NCI-H2196 treated with DMSO at 0.1 percent for 48 hours (cell line): ENCODE results near the gene TBL3.

Experiments used
- DNase-seq: peaks from one replicate; lab custom pipeline; 2025; ENCODE audit not compliant: unreplicated experiment; lab: John Stamatoyannopoulos, UW

TBL3 gene

GRCh38 chr16:2013527-2013926 lies 41.7 kb downstream of the TBL3 start:
- no peak for DNase-seq

DNA sequence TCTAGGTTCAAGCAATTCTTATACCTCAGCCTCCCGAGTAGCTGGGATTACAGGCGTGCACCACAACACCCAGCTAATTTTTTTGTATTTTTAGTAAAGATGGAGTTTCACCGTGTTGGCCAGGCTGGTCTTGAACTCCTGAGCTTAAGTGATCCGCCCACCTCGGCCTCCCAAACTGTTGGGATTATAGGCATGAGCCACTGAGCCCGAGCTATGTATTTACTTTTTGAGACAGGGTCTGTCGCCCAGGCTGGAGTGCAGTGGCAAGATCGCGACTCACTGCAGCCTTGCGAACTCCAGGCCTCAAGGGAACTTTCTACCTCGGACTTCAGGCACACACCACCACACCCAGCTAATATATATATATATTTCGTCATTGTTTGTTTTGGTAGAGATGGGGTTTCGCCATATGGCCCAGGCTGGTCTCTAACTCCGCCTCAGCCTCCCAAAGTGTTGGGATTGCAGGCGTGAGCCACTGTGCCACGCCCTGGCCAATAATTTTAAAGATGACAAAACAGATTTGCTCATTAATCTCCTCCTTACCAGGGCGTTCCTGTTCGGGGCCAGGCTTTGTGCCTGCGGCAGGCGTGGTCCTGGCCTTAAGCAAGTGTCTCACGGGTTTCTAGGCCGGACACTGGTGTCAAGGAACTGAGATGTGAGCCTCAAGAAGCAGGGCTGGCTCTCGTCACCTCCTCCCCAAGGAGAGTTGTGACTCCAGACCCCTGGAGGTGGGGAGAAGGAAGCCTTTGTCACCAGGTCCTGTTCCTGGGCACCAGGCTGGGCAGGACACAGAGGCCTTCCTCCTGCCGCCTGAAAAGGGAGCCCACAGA lies 43.5 kb downstream of the TBL3 start:
- DNase-seq, result no peak

- no peak for DNase-seq
Observed at GRCh38 chr16:2015947-2016208, 44.0 kb downstream of the TBL3 start.

DNA sequence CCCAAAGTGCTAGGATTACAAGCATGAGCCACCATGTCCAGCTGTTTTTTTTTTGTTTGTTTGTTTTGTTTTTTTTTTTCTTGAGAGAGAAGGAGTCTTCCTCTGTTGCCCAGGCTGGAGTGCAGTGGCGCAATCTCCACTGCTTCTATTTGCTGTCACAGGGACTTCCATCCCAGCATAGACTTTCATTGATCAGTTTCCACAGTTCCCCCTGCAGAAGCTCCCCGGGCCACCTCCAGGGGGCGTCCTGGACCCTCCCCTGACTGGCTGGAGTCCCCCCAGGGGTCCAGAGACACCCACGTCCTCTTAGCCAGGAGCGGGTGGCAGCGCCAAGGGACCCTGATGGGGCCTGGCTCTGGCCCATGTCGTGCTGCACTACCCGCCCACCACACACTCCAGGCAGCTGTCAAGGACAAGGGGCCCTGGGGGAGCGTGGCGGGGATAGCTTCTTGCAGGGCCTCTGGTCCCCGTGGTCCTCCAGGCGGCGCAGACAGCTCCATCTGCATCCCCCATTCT lies 44.6 kb downstream of the TBL3 start:
- DNase-seq, result no peak

- DNase-seq, result no peak
Observed at GRCh38 chr16:2019518-2019920, 47.7 kb downstream of the TBL3 start, which contains the start of gene NPW. Gene NPW (plus strand): TSS chr16:2019785.

DNA sequence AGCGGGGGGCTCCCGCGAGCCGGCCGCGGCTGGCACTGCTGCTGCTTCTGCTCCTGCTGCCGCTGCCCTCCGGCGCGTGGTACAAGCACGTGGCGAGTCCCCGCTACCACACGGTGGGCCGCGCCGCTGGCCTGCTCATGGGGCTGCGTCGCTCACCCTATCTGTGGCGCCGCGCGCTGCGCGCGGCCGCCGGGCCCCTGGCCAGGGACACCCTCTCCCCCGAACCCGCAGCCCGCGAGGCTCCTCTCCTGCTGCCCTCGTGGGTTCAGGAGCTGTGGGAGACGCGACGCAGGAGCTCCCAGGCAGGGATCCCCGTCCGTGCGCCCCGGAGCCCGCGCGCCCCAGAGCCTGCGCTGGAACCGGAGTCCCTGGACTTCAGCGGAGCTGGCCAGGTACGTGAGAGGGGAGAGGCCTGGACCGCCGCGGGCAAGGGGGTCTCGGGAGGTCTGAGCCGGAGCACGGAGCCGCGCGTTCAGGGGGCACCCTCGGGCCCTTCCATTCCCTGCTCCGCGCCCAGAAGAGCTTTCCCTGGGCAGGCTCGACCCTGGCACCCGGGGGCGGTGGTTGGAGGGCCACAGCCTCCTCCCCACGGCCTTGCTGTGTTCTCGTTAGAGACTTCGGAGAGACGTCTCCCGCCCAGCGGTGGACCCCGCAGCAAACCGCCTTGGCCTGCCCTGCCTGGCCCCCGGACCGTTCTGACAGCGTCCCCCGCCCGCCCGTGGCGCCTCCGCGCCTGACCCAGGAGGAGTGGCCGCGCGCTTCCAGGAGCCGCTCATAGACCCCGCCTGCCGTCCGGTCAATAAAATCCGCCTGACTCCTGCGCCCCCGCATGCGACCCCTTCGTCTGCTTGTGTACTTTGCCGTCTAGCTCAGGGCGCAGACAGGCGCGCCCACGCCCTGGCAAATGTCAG lies 48.3 kb downstream of the TBL3 start:
- DNase-seq, result no peak

DNA sequence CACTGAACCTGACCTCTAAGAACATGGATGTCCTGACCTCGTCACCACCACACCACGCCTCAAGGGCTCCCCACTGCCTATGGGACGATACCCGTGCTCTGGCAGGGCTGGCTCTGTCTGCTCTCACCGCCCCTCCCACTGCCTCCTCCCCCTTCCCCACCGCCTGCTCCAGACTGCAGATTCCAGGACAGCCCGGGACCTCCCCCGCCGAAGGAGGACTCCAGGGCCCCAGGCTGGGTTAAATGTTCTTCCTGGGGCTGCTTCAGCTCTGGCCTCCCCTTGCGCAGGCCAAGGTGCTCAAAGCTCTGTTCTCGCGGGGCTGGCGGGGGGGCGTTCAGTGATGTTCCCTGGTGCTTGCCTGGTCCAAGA lies 50.9 kb downstream of the TBL3 start:
- DNase-seq, result no peak

- peak; percentile 66 for DNase-seq
Observed at GRCh38 chr16:2023092-2024031, 51.5 kb downstream of the TBL3 start.

DNA sequence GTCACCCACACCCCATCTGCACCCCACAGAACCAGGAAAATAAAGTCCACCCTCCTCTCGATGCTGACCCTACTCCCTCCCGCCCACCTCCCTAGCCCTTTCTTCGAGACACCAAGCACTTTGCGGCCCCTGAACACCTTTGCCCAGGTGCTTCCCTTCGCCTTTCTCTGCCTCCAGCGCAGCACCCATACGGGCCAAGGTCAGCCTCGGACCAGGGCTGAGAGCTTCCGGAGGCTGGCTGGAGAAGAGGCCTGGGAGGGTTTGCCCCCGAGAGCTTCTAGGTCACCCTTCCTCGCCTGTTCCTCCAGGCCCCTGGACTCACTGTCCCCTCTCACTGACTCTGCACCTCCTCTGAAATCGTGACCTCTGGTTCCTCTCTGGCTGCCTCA lies 52.2 kb downstream of the TBL3 start:
- no peak for DNase-seq

- DNase-seq, result no peak
Observed at GRCh38 chr16:2025251-2025650, 53.4 kb downstream of the TBL3 start.

DNA sequence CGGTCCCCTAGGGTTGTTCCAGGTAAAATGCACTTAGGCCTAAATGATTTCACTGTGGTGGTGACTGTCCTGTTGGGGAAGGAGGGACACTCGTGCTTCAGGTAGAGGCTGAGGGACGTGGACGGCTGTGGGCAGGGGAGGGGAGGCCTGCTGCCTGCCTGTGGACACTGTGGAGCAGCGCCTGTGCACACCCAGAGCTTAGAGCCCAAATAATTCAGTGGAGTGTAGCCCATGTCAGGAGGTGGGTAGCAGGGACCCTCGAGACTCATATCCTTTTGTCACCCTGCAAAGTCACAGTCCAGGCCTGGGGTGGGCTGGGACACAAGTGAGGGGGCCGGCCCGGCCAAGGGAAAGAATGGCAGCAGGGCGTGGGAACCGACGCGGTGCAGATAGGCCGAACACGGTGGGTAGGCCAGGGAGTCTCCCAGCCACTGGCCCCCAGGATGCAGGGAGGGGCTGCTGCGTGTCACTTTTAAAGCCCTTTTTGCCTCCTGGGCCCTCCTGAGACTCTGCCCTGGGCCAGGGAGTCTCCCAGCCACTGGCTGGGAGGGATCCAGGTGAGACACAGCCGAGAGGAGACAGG lies 54.1 kb downstream of the TBL3 start:
- no peak for DNase-seq

DNA sequence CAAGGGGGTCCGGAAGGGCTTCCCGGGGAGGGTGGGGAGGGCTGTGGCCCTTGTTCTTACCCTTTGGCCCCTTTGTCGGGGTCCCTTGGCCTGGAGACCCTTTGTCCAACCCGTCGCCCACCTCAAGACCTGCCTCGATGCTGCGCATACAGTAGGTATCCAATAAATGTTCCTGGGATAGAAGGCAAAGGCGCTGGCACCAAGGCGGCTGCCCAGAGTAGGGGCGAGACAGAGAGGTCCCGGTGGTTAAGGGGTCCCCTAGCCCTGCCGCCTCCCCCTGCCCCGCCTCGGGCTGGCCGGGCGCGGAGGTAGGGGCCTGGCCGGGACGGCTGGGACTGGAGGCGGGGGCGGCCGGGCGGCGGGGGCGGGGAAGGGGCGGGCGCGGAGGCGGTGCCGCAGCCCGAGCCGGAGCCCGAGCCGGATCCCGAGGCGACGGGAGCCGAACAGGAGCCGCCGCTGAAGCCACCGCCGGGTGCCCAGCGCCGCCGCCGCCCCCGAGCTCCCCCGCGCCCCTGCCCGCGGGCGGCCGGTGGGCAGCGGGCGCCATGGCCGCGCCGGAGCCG lies 54.7 kb downstream of the TBL3 start, which contains the start of gene NHERF2:
NHERF2 (plus strand) TSS at position 442 of the 563 bp plus-strand sequence; CDS start at position 546, 104 bp downstream.
- no peak for DNase-seq

GRCh38 chr16:2027024-2028010 lies 55.5 kb downstream of the TBL3 start:
- no peak for DNase-seq

DNA sequence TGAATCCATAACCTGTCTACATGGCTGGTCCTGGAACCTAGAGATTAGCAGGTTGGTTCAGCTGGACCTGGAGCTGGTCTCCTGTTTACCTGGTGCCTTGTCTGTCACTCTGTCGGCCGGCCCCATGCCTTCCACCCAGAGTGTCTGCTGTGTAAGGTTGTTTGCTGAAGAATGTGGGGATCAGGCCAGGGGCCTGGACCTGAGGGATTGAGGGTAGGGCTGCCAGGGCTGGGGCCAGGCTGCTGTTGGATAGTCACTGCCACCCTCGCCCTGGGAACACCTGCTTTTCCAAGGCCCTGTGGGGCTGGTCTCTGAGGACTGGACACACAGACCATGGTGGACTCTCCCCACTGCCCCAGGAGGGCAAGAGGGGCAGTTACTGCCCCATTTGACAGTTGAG lies 56.3 kb downstream of the TBL3 start:
- no peak for DNase-seq

GRCh38 chr16:2028620-2029220 lies 56.9 kb downstream of the TBL3 start:
- DNase-seq, result no peak

DNA sequence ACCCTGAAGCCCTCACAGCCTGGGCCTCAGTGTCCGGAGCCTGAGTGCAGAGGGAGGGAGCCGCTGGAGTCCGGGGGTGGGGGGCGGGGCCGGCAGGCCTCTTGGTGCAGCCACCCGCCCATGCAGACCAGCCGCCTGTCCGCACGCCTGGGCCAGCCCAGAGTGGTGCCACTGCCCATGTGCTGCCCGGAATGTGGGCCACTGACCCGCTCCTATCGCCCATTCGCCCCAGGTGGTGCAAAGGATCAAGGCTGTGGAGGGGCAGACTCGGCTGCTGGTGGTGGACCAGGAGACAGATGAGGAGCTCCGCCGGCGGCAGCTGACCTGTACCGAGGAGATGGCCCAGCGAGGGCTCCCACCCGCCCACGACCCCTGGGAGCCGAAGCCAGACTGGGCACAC lies 57.5 kb downstream of the TBL3 start:
- DNase-seq, result no peak

DNA sequence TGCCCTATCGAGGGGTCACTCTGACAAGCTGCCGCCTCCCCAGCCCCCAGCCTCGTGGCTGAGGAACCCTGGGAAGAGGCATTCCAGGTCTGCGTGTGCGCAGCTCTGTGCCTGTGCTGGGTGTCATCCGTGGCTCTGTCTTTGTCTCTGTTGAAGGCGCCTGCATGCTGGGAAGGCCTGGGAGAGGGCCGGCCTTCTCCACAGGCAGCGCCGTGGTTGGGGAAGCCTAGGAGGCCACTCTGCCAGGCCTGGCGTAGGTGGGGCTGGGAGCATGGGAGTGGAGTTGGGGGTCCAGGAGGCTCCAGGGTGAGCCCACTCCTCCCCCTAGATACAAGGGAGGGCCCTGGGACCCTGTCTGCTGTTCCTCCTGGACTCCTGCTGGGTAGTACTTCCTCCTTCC lies 58.2 kb downstream of the TBL3 start:
- DNase-seq, result no peak

GRCh38 chr16:2031081-2031577 lies 59.3 kb downstream of the TBL3 start:
- DNase-seq, result no peak
